Bronchial epithelial cell (primary cell): ENCODE measurements around the gene FCGR1A. TPM values are rescaled to one million over a fixed set of nuclear protein-coding genes. Genes with fewer than 3 reads are reported as not detected.
"Not testable (repeated sequence)": the region's sequence is repeated elsewhere in the genome, so short reads cannot be mapped to it uniquely, and the experiment has no call there.

Source experiments
- DNase-seq: peaks from one replicate; pipeline ENCODE4 v3.0.0-alpha.2; 2010; ENCODE audit warnings: low read depth
- FAIRE-seq: peaks from 2 replicates; lab custom pipeline; 2011; peaks lifted over from hg19 to GRCh38; lab: Jason Lieb, UNC
- H3K27me3 ChIP-seq: 2 replicates; pipeline ENCODE4 v1.5.1; 2011; ENCODE audit warnings: low read length; ENCODE audit not compliant: control insufficient read depth, insufficient read depth
- H3K36me3 ChIP-seq: 2 replicates; pipeline ENCODE4 v1.5.1; 2011; ENCODE audit warnings: low read length; ENCODE audit not compliant: control insufficient read depth, insufficient read depth
- H3K4me3 ChIP-seq: 2 replicates; pipeline ENCODE4 v1.5.1; 2011; ENCODE audit warnings: mild to moderate bottlenecking, low read depth, low read length, control low read depth
- total RNA-seq: library from RNA; depleted of rRNA; stranded (reverse); fragments of >200 nt; gene quantifications from 2 replicates; pipeline ENCODE4 v1.2.1, GENCODE V29; 2014

FCGR1A gene
- total RNA-seq, 1 donor from 2014 or later: not detected

- DNase-seq, H3K27me3 ChIP-seq, H3K4me3 ChIP-seq, FAIRE-seq, H3K36me3 ChIP-seq: not testable (repeated sequence)
Measured at GRCh38 chr1:149764087-149764800, 18.2 kb upstream of the FCGR1A start.

- not testable (repeated sequence) for H3K27me3 ChIP-seq, DNase-seq, H3K4me3 ChIP-seq, H3K36me3 ChIP-seq, FAIRE-seq
Measured at GRCh38 chr1:149766241-149766640, 16.3 kb upstream of the FCGR1A start.

- DNase-seq, H3K27me3 ChIP-seq, H3K4me3 ChIP-seq, FAIRE-seq, H3K36me3 ChIP-seq: not testable (repeated sequence)
Measured at GRCh38 chr1:149769216-149769615, 13.3 kb upstream of the FCGR1A start.

GRCh38 chr1:149770661-149771060, 11.8 kb upstream of the FCGR1A start:
- DNase-seq (peak; percentile 30), FAIRE-seq (peak; percentile 47)
- not testable (repeated sequence) for H3K36me3 ChIP-seq, H3K27me3 ChIP-seq, H3K4me3 ChIP-seq

- FAIRE-seq, H3K27me3 ChIP-seq, H3K36me3 ChIP-seq, DNase-seq, H3K4me3 ChIP-seq: not testable (repeated sequence)
Measured at GRCh38 chr1:149771653-149772425, 10.7 kb upstream of the FCGR1A start.

GRCh38 chr1:149775510-149776147, 6.9 kb upstream of the FCGR1A start:
- not testable (repeated sequence) for DNase-seq, H3K4me3 ChIP-seq, H3K36me3 ChIP-seq, H3K27me3 ChIP-seq, FAIRE-seq

GRCh38 chr1:149777084-149777483, 5.4 kb upstream of the FCGR1A start:
- not testable (repeated sequence) for FAIRE-seq, H3K27me3 ChIP-seq, H3K4me3 ChIP-seq, DNase-seq, H3K36me3 ChIP-seq

- not testable (repeated sequence) for DNase-seq
Measured at GRCh38 chr1:149778313-149778712, 4.2 kb upstream of the FCGR1A start.

GRCh38 chr1:149781413-149781984, 995 bp upstream of the FCGR1A start:
- not testable (repeated sequence) for H3K36me3 ChIP-seq, FAIRE-seq, H3K27me3 ChIP-seq, DNase-seq, H3K4me3 ChIP-seq

More at GRCh38 chr1:149778313-149778712, 4.2 kb upstream of the FCGR1A start:
- not testable (repeated sequence) for FAIRE-seq, H3K27me3 ChIP-seq, H3K36me3 ChIP-seq, H3K4me3 ChIP-seq

GRCh38 chr1:149783289-149783688, 795 bp downstream of the FCGR1A start:
- not testable (repeated sequence) for FAIRE-seq, H3K4me3 ChIP-seq, DNase-seq, H3K36me3 ChIP-seq, H3K27me3 ChIP-seq

- not testable (repeated sequence) for FAIRE-seq, H3K27me3 ChIP-seq, DNase-seq, H3K4me3 ChIP-seq, H3K36me3 ChIP-seq
Measured at GRCh38 chr1:149783868-149784267, 1.4 kb downstream of the FCGR1A start.

GRCh38 chr1:149787688-149788451, 5.4 kb downstream of the FCGR1A start:
- not testable (repeated sequence) for H3K4me3 ChIP-seq, FAIRE-seq, H3K27me3 ChIP-seq, DNase-seq, H3K36me3 ChIP-seq
